Stimulated activated CD8-positive, alpha-beta memory T cell treated with anti-CD3 and anti-CD28 coated beads, Interleukin-12 subunit alpha, Interleukin-12 subunit beta, amount 100 ng/mL, for 24 hours (primary cell): ENCODE measurements around the gene EIF2B4.

Experiments
- DNase-seq: peaks from one replicate; pipeline ENCODE4 v3.0.0-alpha.2; 2020; ENCODE audit errors: extremely low read depth

Gene EIF2B4

GRCh38 chr2:27370026-27370815 lies at the start of gene EIF2B4, which contains the start of gene SNX17:
Gene EIF2B4 (minus strand): TSS chr2:27370338. CDS start chr2:27370314, 24 bp downstream.
Gene SNX17 (plus strand): TSS chr2:27370616. CDS start chr2:27370744, 128 bp downstream.
- DNase-seq, result peak; percentile 96

DNA sequence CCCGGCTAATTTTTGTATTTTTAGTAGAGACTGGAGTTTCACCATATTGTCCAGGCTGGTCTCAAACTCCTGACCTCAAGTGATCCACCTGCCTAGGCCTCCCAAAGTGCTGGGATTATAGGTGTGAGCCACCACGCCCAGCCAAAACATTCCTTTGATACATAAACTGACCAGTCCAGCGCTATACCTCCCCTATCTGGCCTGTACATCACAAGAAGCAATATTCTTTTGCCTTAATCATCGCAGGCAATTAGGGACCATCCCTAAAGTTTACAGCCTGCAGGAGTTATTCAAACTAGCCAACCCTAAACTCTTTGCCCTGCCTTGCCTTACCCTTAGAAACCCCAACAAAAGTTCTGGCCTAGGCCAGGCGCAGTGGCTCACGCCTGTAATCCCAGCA lies 46.0 kb upstream of the EIF2B4 start:
- DNase-seq, result no peak

GRCh38 chr2:27412419-27413152 lies 42.4 kb upstream of the EIF2B4 start:
- no peak for DNase-seq

- peak; percentile 91 for DNase-seq
These were observed 39.4 kb upstream of the EIF2B4 start, which contains the start of gene PPM1G for GRCh38 chr2:27409321-27410073. Gene PPM1G (minus strand): TSS chr2:27409591. CDS start chr2:27409422, 169 bp downstream.

DNA sequence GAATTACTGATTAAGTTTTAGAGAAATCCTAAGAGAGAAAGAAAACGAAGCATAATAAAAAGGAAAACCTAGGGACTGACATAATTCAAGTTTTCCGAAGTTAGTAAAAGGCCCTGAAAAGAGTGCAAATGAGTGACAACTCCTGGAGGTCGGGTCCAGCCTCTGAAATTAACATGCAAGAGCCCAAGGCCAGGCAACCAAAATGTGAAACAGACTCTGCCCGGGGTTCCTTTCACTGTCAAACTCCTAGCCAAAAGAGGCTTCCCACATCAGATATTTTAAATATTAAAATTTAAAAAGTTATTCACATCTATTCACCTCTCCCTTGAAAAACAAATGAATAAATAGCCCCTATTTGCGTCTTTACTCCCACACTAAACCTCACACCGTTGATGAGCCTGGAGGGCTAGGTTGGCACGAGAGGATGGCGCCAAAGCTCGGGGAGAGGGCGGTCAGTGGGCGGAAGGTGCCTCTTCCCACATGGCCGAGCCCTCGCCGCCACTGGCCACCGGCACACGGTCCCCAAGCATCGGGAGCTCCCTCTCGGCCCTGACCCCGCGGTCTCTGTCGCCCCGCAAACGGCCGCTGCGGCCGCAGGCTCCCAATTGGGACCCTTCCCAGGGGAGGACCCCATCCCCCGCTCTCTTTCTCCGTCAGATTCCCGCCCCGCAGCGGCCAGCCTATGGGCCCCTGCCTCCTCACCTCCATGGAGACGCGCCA lies 38.6 kb upstream of the EIF2B4 start:
- no peak for DNase-seq

DNA sequence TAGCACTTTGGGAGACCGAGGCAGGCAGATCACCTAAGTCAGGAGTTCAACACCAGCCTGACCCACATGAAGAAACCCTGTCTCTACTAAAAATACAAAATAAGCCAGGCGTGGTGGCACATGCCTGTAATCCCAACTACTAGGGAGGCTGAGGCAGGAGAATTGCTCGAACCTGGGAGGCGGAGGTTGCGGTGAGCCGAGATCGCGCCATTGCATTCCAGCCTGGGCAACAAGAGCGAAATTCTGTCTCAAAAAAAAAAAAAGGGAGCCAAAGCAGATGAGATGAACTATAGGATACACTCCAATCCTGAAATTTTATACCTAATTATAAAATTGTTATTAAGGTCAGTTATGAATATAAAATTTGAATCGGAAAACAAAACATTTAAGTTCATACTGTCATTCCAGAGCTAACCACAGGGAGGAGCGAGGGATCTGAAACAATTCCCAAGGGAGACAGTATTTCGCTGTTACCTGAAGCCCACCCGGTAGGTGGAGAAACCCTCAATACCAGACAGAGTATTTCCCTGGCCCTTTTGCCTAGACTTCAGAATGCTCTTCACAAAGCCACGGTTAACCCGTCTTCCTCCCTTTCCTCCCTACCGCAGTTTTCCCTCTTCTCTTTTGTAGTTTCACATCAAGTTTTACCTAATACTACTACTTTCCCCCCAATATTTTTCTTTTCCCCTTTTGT lies 37.8 kb upstream of the EIF2B4 start:
- no peak for DNase-seq

GRCh38 chr2:27400348-27401135 lies 30.4 kb upstream of the EIF2B4 start:
- DNase-seq, result no peak

DNA sequence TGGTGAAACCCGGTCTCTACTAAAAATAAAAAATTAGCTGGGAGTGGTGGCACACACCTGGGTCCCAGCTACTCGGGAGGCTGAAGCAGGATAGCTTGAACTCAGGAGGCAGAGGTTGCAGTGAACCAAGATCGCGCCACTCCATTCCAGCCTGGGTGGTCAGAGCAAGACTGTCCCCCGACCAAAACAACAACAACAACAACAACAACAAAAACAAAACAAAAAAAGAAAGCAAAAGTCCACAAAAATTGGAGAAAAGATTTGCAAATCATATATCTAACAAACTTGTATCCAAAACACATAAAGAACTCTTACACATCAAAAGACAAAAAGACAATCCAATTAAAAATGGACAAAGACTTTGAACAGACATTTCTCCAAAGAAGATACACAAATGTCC lies 28.8 kb upstream of the EIF2B4 start:
- no peak for DNase-seq

DNA sequence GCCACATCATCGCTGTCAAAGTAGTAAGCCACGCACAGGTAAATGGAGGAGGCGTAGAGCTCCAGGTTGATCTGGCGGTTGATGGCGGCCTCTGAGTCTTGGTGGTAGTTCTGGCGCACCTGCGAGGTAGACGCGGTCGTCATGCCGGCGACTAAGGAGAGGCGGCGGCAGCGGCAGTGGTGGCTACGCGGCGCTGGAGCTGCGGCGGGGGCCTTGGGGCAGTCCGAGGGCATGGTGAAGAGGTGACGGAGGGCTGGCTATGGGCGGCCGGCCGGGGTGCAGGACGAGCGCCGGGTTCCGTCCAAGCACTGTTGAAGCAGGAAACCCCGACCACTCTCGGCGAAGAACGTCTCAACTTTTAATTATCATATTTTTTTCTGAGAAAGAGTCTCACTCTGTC lies 23.1 kb upstream of the EIF2B4 start:
- DNase-seq, result no peak

GRCh38 chr2:27390822-27391679 lies 20.9 kb upstream of the EIF2B4 start:
- DNase-seq, result no peak

DNA sequence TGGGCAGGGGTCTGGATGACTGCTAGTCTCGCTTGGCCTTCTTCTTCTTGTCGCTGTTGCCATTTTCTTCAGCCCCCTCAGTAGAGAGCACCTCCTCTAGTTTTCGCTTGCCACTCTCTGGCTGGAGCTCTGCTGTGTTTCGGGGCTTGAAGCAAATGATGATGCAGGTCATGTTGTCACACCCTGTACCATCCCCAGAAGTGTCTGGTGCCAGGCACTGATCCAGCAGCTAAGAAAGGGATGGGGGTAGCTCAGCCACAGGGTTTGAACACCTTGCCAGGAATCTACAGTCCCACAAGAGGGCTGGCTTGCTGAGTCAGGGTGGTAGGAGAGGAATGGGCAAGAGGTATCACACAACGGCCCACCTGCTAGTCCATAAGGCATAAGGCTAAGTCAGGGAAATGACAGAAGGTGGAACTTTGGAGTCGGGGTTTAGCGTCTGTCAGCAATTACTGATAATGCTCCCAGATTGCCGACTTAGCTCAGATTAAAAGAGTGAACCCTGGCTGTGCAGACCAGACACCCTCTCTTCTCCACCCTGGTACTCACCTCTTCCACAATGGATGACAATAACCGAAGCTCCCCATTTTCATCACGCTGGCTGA lies 11.5 kb upstream of the EIF2B4 start:
- no peak for DNase-seq

DNA sequence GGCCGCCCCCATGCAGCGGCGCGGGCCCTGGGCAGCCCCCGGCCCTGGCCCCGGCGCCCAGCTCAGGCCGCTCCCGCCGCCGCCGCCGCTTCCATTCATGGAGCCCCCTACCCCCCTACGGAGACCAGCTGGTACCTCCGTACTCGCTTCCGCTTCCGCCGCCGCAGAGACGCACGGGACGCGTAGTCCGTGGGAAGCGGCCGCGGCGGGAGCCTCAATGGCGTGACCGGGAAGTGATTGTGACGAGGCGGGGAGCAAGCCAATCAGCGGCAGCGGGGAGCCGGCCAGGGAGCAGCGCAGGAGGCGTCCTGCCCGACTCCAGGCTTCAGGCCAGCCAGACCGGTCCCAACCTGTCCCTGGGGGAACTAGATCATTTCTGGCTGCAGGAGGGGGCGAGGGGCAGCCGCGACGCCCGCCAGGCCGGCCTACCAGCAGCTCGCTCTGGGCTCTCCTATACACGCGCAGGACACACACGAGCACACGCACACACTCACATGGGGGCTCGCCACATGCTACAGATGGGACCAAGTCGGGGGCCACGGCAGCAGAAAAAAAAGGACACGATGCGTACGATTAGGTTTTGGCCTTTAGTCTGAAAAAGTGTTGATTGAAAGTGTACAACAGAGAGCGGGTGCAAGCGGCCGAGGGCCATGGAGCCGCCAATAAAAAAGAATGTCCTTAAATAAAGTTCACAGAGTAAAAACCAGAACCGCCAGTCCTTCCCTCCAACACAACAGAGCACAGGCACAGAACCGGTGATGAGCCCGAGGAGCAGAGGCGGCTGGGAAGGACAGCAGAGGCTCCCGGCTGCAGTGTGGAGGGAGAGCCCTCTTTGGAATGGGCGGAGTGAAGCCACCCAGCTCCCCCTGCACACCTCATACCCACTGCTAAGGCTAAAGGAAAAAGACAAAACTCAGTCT lies 10.7 kb upstream of the EIF2B4 start, which contains the start of gene ZNF513:
TSS of gene ZNF513 (minus strand) at position 109 of the 920 bp plus-strand sequence. CDS start 208 bp downstream, outside the sequence.
- DNase-seq, result peak; percentile 73

- DNase-seq, result peak; percentile 14
These were observed 9.9 kb upstream of the EIF2B4 start for GRCh38 chr2:27379836-27380625.

DNA sequence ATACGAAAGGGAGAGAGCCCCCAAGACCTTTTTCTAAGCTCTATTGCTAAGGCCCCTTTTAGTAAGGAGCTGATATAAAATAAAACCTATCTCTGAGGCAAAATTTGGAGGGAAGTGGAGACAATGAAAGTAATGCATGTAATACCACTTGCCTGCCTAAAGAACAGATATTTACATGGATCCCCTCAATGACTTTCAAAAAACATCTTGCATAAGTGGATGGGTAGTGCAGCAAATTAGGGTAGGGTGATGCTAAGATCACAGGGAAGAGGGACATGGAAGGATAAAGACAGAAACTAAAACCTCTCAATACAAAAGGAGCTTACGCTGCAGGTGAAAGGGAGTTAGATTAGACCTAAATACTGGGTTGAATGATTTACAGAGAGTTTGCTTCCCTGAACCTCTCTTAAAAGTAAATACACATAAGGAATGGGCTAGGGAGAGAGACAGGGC lies 9.3 kb upstream of the EIF2B4 start:
- no peak for DNase-seq

GRCh38 chr2:27378809-27379290 lies 8.7 kb upstream of the EIF2B4 start:
- DNase-seq, result no peak

DNA sequence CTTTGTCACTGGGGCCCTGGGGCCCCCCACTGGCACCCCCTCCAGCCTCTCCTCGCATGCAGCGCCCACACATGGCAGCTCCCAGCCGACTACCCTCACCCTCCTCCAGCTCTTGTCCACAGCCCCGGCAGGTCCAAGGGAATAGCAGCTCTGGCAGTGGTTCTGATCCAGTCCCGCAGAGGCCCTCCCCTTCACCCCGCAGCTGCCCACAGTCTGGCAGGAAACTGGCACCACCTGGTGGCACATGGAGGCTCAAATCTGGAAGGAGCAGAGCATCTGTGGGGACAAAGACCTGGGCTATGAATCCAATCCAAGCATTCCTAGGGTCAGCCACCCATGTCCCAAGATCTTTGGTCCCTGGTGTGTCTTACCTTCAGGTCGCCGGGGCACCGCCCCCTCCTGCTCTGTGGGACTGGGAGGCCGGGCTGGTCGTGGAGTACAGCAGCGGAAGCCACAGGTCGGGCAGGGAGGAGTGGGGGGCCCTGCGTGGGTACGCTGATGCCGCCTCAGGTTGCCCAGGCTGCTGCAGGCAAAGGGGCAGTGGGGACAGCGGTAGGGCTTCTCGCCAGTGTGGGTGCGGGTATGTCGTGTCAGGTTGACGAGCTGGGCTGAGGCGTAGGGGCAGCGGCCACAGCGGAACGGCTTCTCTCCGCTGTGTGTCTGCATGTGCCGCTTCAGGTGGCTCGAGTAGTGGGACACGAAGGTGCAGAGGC lies 8.1 kb upstream of the EIF2B4 start:
- DNase-seq, result no peak
